ENCODE data around the gene HSF2BP. TPM values are rescaled to one million over a fixed set of nuclear protein-coding genes. Genes with fewer than 3 reads are reported as not detected.

The HSF2BP gene
- polyA plus RNA-seq, 1 donor (not counting 4 experiments of a cell fraction or from before 2014, with no cell fraction given) = 6.1 TPM

DNA sequence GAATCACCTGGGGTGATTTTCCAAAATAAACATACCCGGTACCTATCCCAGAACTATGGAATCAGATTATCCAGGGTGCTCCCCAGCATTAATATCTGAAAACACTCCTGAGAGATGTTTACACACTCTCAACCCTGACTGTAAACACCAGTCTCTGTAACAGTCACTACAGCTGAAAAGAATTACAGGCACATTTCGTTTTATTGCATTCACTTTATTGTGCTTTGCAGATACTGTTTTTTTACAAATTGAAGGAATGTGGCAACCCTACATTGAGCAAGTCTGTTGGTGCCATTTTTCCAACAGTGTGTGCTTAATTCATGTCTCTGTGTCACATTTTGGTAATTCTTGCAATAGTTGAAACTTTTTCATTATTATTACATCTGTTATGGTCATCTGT, 31.8 kb downstream of the HSF2BP start:
- H3K27ac ChIP-seq (ENCODE audit: control insufficient read depth, insufficient read depth, low read length) = no peak overlapping the region
- no peaks in the 10 kb centered on the region for H3K36me3 ChIP-seq (ENCODE audit: control insufficient read depth in 2 of 2, extremely low read depth in 1 of 2, insufficient read depth in 2 of 2, low read length in 2 of 2)
- dilution Hi-C loops (cut with MboI; ENCODE audit: extremely low pct_ligation_motif_present, low sequenced_read_pairs) = no loop called here

DNA sequence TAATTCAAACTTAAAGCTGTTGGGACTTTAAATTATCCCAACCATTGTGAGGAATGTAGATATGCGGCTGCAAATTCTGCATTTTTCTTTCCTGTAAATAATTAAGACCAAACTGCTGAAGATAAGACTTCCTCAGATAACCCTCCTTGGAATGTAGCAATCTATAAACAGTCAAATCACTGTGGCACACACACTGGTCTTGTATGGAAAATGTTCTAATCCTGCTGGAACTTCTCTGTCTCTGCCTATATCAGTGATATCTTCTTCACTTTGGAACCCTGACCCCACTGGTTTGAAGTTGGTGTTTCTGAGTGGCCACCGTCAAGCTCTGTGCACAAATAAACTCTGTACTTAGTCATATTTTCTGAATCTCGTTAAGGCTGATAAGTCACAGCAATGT, 32.9 kb downstream of the HSF2BP start:
- no peaks in the 10 kb centered on the region for H3K9me1 ChIP-seq (ENCODE audit: control insufficient read depth, extremely low read depth, insufficient read depth, low read length)
- dilution Hi-C loops (cut with MboI; ENCODE audit: extremely low pct_ligation_motif_present, low sequenced_read_pairs) = no loop called here
- H3K9ac ChIP-seq (ENCODE audit: control insufficient read depth, extremely low read depth, insufficient read depth, low read length) = no peak overlapping the region
- no peaks in the 10 kb centered on the region for H3K36me3 ChIP-seq (ENCODE audit: control insufficient read depth in 2 of 2, extremely low read depth in 1 of 2, insufficient read depth in 2 of 2, low read length in 2 of 2)
- DNase-seq (ENCODE audit: low read depth, low spot score) = no peak
- no peak overlapping the region for H3K4me3 ChIP-seq (ENCODE audit: control insufficient read depth in 2 of 3, extremely low read depth in 1 of 3, insufficient read depth in 2 of 3, low read depth in 1 of 3, low read length in 3 of 3)
- no peak overlapping the region for H3K27ac ChIP-seq (ENCODE audit: control insufficient read depth, insufficient read depth, low read length)
- H3K9me3 ChIP-seq (ENCODE audit: control insufficient read depth, low read depth, low read length) = no peaks in the 10 kb centered on the region
- H2AFZ ChIP-seq (ENCODE audit: control insufficient read depth, low read length) = no peak overlapping the region
- peaks cover 23% of the 10 kb centered on the region for H3K4me1 ChIP-seq (ENCODE audit: control insufficient read depth, extremely low read depth, insufficient read depth, low read length)
- no peaks in the 10 kb centered on the region for H3K27me3 ChIP-seq (ENCODE audit: control insufficient read depth, extremely low read depth, insufficient read depth, low read length)
- no peak for TF ChIP-seq EZH2 (IDR thresholded peaks at IDR 0.05; ENCODE audit: low read length)
- TF ChIP-seq, protein P1, sequence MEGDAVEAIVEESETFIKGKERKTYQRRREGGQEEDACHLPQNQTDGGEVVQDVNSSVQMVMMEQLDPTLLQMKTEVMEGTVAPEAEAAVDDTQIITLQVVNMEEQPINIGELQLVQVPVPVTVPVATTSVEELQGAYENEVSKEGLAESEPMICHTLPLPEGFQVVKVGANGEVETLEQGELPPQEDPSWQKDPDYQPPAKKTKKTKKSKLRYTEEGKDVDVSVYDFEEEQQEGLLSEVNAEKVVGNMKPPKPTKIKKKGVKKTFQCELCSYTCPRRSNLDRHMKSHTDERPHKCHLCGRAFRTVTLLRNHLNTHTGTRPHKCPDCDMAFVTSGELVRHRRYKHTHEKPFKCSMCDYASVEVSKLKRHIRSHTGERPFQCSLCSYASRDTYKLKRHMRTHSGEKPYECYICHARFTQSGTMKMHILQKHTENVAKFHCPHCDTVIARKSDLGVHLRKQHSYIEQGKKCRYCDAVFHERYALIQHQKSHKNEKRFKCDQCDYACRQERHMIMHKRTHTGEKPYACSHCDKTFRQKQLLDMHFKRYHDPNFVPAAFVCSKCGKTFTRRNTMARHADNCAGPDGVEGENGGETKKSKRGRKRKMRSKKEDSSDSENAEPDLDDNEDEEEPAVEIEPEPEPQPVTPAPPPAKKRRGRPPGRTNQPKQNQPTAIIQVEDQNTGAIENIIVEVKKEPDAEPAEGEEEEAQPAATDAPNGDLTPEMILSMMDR (optimal IDR thresholded peaks at IDR 0.05 in 1 of 3, IDR thresholded peaks at IDR 0.05 in 1 of 3, conservative IDR thresholded peaks at IDR 0.05 in 1 of 3; ENCODE audit: extremely low read depth in 1 of 3, insufficient read depth in 2 of 3, low read length in 3 of 3) = no peak
- FAIRE-seq = no peak
- no peak overlapping the region for H3K4me2 ChIP-seq (ENCODE audit: control insufficient read depth, extremely low read depth, insufficient read depth, low read depth, low read length)
- H3K79me2 ChIP-seq (ENCODE audit: control insufficient read depth, insufficient read depth, low read length) = no peaks in the 10 kb centered on the region
- H4K20me1 ChIP-seq (ENCODE audit: control insufficient read depth, extremely low read depth, insufficient read depth, low read length) = no peaks in the 10 kb centered on the region

More for the DNA sequence above, 31.8 kb downstream of the HSF2BP start:
- TF ChIP-seq, protein P1 (optimal IDR thresholded peaks at IDR 0.05 in 1 of 3, IDR thresholded peaks at IDR 0.05 in 1 of 3, conservative IDR thresholded peaks at IDR 0.05 in 1 of 3; ENCODE audit: extremely low read depth in 1 of 3, insufficient read depth in 2 of 3, low read length in 3 of 3) = no peak
- no peak for TF ChIP-seq EZH2 (IDR thresholded peaks at IDR 0.05; ENCODE audit: low read length)
- Histone ChIP-seq H3K9ac (ENCODE audit: control insufficient read depth, extremely low read depth, insufficient read depth, low read length) (no peak overlapping the region), H3K9me1 (ENCODE audit: control insufficient read depth, extremely low read depth, insufficient read depth, low read length) (no peaks in the 10 kb centered on the region), H3K79me2 (ENCODE audit: control insufficient read depth, insufficient read depth, low read length) (no peaks in the 10 kb centered on the region), H2AFZ (ENCODE audit: control insufficient read depth, low read length) (no peak overlapping the region), H3K9me3 (ENCODE audit: control insufficient read depth, low read depth, low read length) (no peaks in the 10 kb centered on the region), H3K4me2 (ENCODE audit: control insufficient read depth, extremely low read depth, insufficient read depth, low read depth, low read length) (no peak overlapping the region), H3K27me3 (ENCODE audit: control insufficient read depth, extremely low read depth, insufficient read depth, low read length) (no peaks in the 10 kb centered on the region), H4K20me1 (ENCODE audit: control insufficient read depth, extremely low read depth, insufficient read depth, low read length) (no peaks in the 10 kb centered on the region), H3K4me1 (ENCODE audit: control insufficient read depth, extremely low read depth, insufficient read depth, low read length) (peaks cover 17% of the 10 kb centered on the region), H3K4me3 (ENCODE audit: control insufficient read depth in 2 of 3, extremely low read depth in 1 of 3, insufficient read depth in 2 of 3, low read depth in 1 of 3, low read length in 3 of 3) (no peak overlapping the region)
- DNase-seq (ENCODE audit: low read depth, low spot score) = no peak
- FAIRE-seq = no peak
